HAP-1 (cell line): Measurements from ENCODE around the gene LCMT1.
A peak's percentile ranks its signal among the peaks of the same experiment; 100 is the strongest.
"Not testable (repeated sequence)": the region's sequence is repeated elsewhere in the genome, so short reads cannot be mapped to it uniquely, and the experiment has no call there.

ENCODE experiments used
- DNase-seq, 2 experiments: peaks; one replicate each; pipeline ENCODE4 v3.0.0-alpha.2; 2016 to 2020; ENCODE audit warnings: low spot score in 2 of 2
- H3K27me3 ChIP-seq: fragments of 250-450 bp; sonication (Bioruptor Pico); 2 replicates; pipeline ENCODE4 v1.5.1; 2020; ENCODE audit warnings: low read depth, mild to moderate bottlenecking, moderate library complexity
- H3K36me3 ChIP-seq: fragments of 250-450 bp; sonication (Bioruptor Pico); replicated peaks from 2 replicates; pipeline ENCODE4 v1.5.1; 2020; ENCODE audit warnings: mild to moderate bottlenecking
- H3K4me1 ChIP-seq: fragments of 250-450 bp; sonication (Bioruptor Pico); 2 replicates; pipeline ENCODE4 v1.5.1; 2020; ENCODE audit warnings: mild to moderate bottlenecking
- H3K4me3 ChIP-seq: fragments of 250-450 bp; sonication (Bioruptor Pico); 2 replicates; pipeline ENCODE4 v1.5.1; 2020; ENCODE audit warnings: mild to moderate bottlenecking, moderate library complexity
- H3K9me3 ChIP-seq: fragments of 250-450 bp; sonication (Bioruptor Pico); 2 replicates; pipeline ENCODE4 v1.5.1; 2020; ENCODE audit warnings: mild to moderate bottlenecking, moderate library complexity
- in situ Hi-C: fragments of 300-500 bp; cut with MboI; formaldehyde crosslinking; loops from 3 replicates; pipeline ENCODE4 v1.14.3; 2020; ENCODE audit warnings: low sequenced_read_pairs, inconsistent platforms, mixed read lengths

Gene LCMT1

DNA sequence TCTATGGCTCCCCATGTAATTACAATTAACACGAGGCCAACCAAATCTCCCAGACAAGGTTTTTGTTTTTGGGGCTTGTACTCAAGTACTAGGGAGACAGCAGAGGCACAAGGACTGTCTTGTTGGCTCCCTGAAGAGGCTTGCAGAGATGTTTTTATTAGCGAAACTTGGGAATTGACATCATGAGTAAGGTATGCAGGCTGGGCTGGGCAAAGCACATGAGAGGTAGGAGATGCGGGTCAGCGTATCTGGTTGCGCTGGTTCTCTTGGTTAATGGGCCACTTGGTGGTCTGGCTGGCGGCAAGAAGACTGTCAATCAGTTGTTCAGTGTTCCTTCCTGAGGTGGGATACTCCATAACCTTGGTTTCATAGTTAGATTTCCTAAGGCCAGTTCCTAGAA lies 28.9 kb downstream of the LCMT1 start:
- Histone ChIP-seq H3K9me3 (no peaks in the 10 kb centered on the region), H3K4me1 (no peaks in the 10 kb centered on the region), H3K36me3 (peaks cover 18% of the 10 kb centered on the region), H3K4me3 (no peak overlapping the region), H3K27me3 (no peaks in the 10 kb centered on the region)
- in situ Hi-C loops: no loop called here
- no peak for DNase-seq

DNA sequence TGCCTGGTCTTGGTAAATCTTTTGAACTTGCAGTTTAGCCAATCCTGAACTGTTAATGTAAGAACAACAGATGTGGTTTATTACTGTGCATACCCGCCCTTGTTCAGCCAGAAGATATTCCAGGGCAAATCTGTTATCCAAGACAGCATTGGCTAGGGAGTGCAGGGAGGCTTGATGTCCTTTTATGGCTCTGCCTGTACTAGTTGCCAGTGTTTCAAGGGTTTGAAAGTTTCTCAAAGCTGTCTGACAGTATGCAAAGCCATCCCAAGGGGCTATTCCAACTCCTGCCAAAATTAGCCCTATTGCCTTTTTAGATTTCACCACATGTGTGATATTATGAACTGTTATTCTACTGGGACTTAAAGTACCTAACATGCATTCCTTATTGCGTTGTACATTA lies 30.1 kb downstream of the LCMT1 start:
- Histone ChIP-seq H3K4me1 (no peaks in the 10 kb centered on the region), H3K36me3 (peaks cover 15% of the 10 kb centered on the region), H3K27me3 (no peaks in the 10 kb centered on the region), H3K4me3 (no peak overlapping the region), H3K9me3 (no peaks in the 10 kb centered on the region)
- in situ Hi-C loops: no loop called here
- no peak for DNase-seq

DNA sequence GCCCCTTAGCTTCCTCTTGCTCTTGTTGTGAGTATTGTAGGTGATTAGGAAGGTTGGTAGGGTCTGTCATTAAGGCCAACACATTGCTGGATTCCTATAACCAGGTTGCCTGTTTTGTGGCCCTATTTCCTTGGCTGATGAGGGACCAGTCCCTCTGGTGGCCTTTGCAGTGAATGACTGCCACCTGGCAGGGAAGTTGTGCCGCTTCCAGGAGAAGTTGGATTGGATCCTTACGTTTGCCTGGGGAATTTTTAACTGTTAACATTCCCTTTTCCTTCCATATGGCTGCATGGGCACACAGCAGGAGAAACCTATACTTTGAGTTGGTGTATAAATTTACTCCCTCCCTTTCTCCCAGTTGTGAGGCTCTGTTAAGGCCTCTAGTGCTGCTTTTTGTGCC lies 32.4 kb downstream of the LCMT1 start:
- Histone ChIP-seq H3K4me3 (no peak overlapping the region), H3K27me3 (no peaks in the 10 kb centered on the region), H3K4me1 (no peaks in the 10 kb centered on the region), H3K36me3 (peaks cover 15% of the 10 kb centered on the region), H3K9me3 (no peaks in the 10 kb centered on the region)
- DNase-seq: peak in 1 of 2 experiments; percentile 13
- in situ Hi-C loops: no loop called here

DNA sequence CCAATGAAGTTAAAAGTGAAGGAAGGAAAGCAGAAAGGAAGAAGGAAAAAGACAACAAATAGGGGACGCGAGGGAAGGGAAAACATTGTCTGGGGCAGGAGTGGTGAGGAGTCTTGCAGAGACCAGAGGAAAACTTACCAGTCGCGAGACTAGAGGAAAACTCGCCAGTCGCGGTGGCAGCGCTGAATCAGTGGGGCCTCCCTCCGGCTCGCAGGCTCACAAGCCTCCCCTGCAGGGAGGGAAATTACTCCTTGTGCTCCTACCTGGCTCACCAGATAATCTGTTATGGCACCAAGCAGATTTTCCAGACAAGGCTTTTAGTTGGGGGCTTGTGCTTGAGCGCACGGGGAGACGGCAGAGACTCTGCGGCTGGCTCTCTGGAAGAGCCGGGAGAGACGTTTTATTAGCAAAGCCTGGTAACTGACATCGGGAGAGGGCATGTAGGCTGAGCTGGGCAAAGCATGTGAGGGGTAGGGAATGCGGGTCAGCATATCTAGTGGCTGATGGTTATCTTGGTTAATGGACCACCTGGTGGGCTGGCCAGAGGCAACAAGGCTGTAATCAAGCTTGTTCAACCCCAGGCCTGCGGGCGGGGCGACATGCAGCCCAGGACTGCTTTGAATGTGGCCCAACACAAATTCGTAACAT lies 37.1 kb downstream of the LCMT1 start:
- no peak overlapping the region for H3K4me3 ChIP-seq
- no peaks in the 10 kb centered on the region for H3K4me1 ChIP-seq
- no peaks in the 10 kb centered on the region for H3K9me3 ChIP-seq
- peaks cover 2% of the 10 kb centered on the region; the same call in 1 of the 2 replicates for H3K36me3 ChIP-seq
- DNase-seq: no peak
- in situ Hi-C loops: no loop called here
- no peaks in the 10 kb centered on the region for H3K27me3 ChIP-seq

DNA sequence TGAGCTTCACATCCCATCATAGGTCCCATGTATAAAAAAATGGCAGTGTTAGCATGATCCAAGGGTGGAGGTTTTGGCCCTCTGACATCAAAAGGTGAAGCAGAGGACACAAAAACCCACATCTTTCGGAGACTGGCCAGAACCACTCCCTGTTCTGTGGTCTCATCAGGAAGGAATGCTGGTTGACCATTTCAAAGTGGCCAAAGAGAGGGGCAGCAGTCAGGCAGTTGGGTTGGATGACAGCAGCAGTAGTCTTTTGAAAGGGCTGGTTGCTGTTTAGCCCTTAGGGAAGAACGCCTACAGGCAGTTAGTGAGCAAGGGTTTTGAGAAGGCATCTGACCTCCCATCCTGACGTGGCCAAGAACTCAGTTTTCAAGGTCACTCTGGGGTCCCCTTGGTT lies 40.5 kb downstream of the LCMT1 start:
- Histone ChIP-seq H3K27me3 (no peaks in the 10 kb centered on the region), H3K4me3 (no peak overlapping the region), H3K4me1 (no peaks in the 10 kb centered on the region), H3K9me3 (no peaks in the 10 kb centered on the region), H3K36me3 (peaks cover 4% of the 10 kb centered on the region)
- no peak for DNase-seq
- in situ Hi-C loops: no loop called here

DNA sequence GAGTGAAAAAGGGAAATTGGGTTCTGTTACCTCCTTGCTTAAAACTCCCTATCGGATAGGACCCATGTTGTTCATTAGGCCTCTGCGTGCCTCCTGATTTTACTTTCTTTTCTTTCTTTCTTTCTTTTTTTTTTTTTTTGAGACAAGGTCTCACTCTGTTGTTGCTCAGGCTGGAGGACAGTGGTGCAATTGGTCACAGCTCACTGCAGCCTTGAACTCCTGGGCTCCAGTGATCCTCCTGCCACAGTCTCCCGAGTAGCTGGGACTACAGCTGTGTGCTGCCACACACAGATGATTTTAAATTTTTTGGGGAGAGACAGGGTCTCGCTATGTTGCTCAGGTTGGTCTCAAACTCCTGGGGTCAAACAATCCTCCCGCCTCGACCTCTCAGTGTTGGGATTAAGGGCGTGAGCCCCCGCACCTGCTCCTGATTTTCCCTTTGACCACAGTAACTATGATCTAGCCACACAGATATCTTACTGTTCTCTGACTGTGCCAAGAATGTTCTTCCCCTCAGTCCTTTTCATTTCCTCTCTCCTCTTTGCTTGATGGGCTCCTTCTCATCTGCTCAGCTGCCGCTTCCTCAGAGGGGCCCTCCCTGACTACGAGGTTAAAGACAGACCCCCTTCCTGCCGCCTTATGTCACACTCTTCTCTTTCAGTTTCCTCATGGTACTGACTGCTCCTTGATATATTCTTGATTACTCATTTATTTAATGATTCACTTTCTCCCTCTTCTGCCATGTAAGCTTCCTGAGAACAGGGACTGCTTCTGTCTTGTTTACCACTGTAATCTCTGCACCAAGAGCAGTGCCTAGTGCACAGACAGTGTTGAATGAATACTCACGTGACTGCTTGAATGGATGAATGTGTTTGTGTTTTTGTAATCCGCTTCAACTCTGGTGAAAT lies 44.3 kb downstream of the LCMT1 start:
- Histone ChIP-seq H3K4me3 (no peak overlapping the region), H3K36me3 (peaks cover 7% of the 10 kb centered on the region), H3K27me3 (no peaks in the 10 kb centered on the region), H3K4me1 (no peaks in the 10 kb centered on the region), H3K9me3 (no peaks in the 10 kb centered on the region)
- in situ Hi-C loops: no loop called here
- no peak for DNase-seq

DNA sequence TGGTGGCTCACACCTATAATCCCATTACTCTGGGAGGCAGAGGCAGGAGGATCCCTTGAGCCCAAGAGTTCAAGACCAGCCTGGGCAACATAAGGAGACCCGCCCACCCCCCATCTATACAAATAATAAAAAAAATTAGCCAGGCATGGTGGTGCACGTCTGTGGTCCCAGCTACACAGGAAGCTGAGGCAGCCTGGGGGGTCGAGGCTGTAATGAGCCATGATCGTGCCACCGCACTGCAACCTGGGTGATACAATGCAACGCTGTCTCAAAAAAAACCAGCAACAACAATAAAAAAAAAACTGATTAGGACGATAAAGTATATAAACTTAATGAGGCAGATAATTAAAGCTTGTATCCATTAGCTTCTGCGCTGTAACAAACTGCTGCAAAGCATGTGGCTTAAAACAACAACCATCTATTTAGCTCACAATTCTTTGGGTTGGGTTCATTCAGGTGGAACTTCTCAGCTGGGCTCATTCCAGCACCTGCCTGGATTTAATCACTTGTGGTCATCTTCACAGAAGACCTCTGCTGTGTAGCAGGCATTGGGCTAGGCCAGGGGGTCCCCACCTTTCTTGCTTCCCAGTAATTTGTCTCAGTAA lies 45.8 kb downstream of the LCMT1 start:
- no peaks in the 10 kb centered on the region for H3K4me1 ChIP-seq
- DNase-seq: no peak
- H3K36me3 ChIP-seq: peaks cover 12% of the 10 kb centered on the region
- H3K4me3 ChIP-seq: no peak overlapping the region
- H3K27me3 ChIP-seq: no peaks in the 10 kb centered on the region
- H3K9me3 ChIP-seq: no peaks in the 10 kb centered on the region
- in situ Hi-C loops: no loop called here

DNA sequence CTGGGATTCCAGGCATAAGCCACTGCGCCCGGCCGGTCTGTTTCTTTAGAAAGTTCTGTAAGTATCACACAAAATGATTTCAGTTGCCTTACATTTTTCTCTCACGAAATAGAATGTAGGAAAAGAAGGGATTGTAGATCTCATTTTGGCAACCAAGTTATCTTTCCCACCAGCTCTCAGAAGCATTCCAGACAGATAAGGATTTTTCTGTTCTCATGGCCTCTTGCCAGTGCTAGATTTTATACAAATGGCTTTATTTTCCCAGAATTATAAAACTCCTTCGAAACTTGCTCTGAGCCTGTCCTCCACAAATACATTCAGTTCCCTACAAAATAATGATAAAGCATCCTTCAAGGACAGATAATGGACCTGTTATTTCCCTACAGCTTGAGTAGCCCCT lies 46.9 kb downstream of the LCMT1 start:
- in situ Hi-C loops: no loop called here
- peaks cover 12% of the 10 kb centered on the region for H3K36me3 ChIP-seq
- H3K4me3 ChIP-seq: no peak overlapping the region
- no peaks in the 10 kb centered on the region for H3K9me3 ChIP-seq
- no peaks in the 10 kb centered on the region for H3K4me1 ChIP-seq
- no peak for DNase-seq
- H3K27me3 ChIP-seq: no peaks in the 10 kb centered on the region

DNA sequence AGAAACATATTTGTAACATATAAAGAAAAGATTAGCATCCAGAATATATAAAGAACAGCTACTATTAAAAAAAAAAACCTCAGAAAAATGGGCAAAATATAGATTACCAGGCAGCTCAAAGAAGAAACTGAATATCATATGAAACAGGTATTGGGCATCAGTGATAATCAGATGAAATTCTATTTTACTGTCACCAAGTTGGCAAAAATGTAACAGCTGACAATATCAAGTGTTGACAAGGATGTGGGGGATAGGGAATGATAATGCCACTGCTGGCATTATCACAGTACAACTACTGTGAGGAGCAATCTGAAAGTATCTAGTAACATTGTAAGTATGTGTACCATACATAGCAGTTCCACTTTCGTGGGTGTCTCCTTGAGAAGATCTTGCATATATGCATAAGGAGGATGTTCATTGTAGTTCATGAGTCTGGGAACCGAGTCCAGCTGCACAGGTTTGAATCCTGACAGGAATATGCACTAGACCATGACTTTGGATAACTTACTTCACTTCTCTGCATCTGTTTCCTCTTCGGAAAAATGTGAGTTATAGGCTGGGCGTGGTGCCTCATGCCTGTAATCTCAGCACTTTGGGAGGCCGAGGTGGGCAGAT lies 50.3 kb downstream of the LCMT1 start:
- Histone ChIP-seq H3K4me3 (no peak overlapping the region), H3K9me3 (no peaks in the 10 kb centered on the region), H3K27me3 (no peaks in the 10 kb centered on the region), H3K4me1 (no peaks in the 10 kb centered on the region), H3K36me3 (peaks cover 17% of the 10 kb centered on the region)
- in situ Hi-C loops: no loop called here
- DNase-seq: no peak

DNA sequence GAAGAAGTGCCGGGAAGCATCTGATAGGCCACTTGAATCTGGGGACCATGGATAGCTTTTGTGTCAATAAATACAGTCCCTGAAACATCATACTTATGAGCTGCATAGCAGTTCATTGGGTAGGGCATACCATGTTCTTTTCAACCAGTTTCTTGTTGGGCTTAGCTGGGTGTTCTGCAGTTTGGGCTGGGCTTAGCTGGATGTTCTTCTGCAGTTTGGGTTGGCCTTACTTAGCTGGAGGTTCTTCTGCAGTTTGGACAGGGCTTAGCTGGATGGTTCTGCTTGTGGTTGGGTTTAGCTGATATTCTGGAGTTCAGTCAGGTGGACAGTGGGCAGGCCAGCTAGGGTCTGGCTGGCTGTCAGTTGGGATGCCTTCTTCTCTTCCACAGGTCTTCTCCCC lies 52.1 kb downstream of the LCMT1 start:
- no peaks in the 10 kb centered on the region for H3K9me3 ChIP-seq
- H3K36me3 ChIP-seq: peaks cover 26% of the 10 kb centered on the region
- DNase-seq: no peak
- in situ Hi-C loops: no loop called here
- H3K27me3 ChIP-seq: no peaks in the 10 kb centered on the region
- no peaks in the 10 kb centered on the region for H3K4me1 ChIP-seq
- H3K4me3 ChIP-seq: no peak overlapping the region

DNA sequence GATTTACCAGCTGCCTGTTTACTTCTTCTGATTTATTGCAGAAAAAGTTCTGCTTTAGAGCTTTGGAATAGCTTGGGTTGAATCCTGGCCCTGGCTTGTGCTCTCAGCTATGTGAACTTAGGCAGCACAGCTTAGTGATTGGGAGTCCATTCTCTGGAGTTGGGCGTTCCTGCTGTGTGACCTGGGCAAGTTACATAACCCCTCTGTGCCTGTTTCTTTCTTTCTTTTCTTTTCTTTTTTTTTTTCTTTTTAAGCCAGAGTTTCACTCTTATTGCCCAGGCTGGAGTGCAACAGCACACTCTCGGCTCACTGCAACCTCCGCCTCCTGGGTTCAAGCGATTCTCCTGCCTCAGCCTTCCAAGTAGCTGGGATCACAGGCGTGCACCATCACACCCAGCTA lies 53.7 kb downstream of the LCMT1 start:
- in situ Hi-C loops: no loop called here
- Histone ChIP-seq H3K36me3 (peaks cover 37% of the 10 kb centered on the region), H3K4me1 (no peaks in the 10 kb centered on the region), H3K9me3 (no peaks in the 10 kb centered on the region), H3K27me3 (no peaks in the 10 kb centered on the region), H3K4me3 (no peak overlapping the region)
- no peak for DNase-seq

DNA sequence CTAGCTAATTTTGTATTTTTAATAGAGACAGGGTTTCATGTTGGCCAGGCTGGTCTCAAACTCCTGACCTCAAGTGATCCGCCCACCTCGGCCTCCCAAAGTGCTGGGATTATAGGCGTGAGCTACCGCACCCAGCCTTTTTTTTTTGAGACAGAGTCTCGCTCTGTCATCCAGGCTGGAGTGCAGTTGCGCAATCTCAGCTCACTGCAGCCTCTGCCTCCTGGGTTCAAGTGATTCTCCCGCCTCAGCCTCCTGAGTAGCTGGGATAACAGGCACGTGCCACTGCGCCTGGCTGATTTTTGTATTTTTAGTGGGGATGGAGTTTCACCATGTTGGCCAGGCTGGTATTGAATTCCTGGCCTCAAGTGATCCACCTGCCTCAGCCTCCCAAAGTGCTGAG lies 56.4 kb downstream of the LCMT1 start:
- H3K4me3 ChIP-seq, H3K4me1 ChIP-seq, in situ Hi-C loops, H3K27me3 ChIP-seq, DNase-seq, H3K9me3 ChIP-seq: not testable (repeated sequence)
- peaks cover 44% of the 10 kb centered on the region for H3K36me3 ChIP-seq

DNA sequence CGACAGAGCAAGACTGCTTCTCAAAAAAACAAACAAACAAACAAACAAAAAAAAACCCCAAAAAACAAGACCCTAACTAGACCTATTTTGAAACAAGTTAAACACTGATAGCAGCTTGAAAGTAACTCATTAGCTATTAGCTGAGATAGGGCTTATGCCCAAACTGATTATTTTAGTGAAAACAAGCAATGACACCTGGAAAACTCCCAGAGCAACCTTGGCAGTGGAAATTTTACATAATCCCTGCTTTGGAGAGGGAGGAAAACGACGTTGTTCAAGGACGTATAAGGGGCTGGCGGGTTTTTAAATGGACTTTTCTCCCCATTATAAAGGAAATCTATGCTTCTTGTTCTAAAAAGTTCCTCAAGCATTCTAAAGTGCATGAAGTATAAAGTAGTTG lies 59.8 kb downstream of the LCMT1 start:
- in situ Hi-C loops: no loop called here
- H3K27me3 ChIP-seq: no peaks in the 10 kb centered on the region
- H3K36me3 ChIP-seq: peaks cover 38% of the 10 kb centered on the region
- H3K4me1 ChIP-seq: no peaks in the 10 kb centered on the region
- no peak for DNase-seq
- H3K4me3 ChIP-seq: no peak overlapping the region
- H3K9me3 ChIP-seq: no peaks in the 10 kb centered on the region

DNA sequence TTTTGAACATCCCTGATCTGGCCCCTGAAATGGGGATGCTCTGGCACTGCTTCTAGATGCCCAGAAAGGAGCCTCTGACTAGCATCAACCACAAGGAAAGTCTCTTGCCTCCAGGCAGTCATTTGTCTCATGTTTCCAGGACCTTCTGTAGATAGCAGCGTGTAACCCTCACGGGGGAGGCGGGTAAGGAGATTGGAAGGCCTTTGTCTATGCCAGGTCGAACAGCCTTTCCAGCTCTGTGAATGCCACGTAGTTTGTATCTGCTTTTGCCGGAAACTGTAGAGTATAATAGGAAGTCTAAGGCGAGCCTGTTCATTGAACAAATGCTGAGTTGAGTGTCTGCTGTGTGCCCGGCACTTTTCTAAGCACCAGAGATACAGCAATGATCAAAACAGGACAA lies 61.3 kb downstream of the LCMT1 start:
- Histone ChIP-seq H3K4me3 (no peak overlapping the region), H3K27me3 (no peaks in the 10 kb centered on the region), H3K36me3 (peaks cover 31% of the 10 kb centered on the region), H3K9me3 (no peaks in the 10 kb centered on the region), H3K4me1 (no peaks in the 10 kb centered on the region)
- in situ Hi-C loops: no loop called here
- DNase-seq: no peak
